Loucy (cell line): ENCODE data around the gene FOXJ2.

ENCODE experiments used
- H2AFZ ChIP-seq: fragments of 200-600 bp; sonication (generic); 2 replicates; pipeline ENCODE4 v1.6.0; 2016; ENCODE audit warnings: antibody characterized with exemption, mild to moderate bottlenecking, low read length, moderate library complexity
- H3F3A ChIP-seq: fragments of 200-600 bp; 2 replicates; pipeline ENCODE4 v1.6.0; 2016; ENCODE audit warnings: antibody characterized with exemption, low read depth, mild to moderate bottlenecking
- H3K27me3 ChIP-seq: fragments of 200-600 bp; sonication (generic); 2 replicates; pipeline ENCODE4 v1.6.1; 2014; ENCODE audit warnings: low read length, mild to moderate bottlenecking; ENCODE audit not compliant: insufficient read depth, poor library complexity, severe bottlenecking
- H3K36me3 ChIP-seq: fragments of 200-600 bp; sonication (generic); 2 replicates; pipeline ENCODE4 v1.6.1; 2016; ENCODE audit warnings: low read length; ENCODE audit not compliant: insufficient read depth
- H3K4me1 ChIP-seq: fragments of 200-600 bp; sonication (generic); 2 replicates; pipeline ENCODE4 v1.5.1; 2014; ENCODE audit warnings: low read length, mild to moderate bottlenecking; ENCODE audit not compliant: insufficient read depth, poor library complexity, severe bottlenecking
- H3K4me2 ChIP-seq: fragments of 200-600 bp; sonication (generic); 2 replicates; pipeline ENCODE4 v1.6.0; 2014; ENCODE audit warnings: antibody characterized with exemption, low read length, low read depth, mild to moderate bottlenecking; ENCODE audit not compliant: poor library complexity, severe bottlenecking
- H3K4me3 ChIP-seq: fragments of 200-600 bp; sonication (generic); 2 replicates; pipeline ENCODE4 v1.5.1; 2014; ENCODE audit warnings: low read length, mild to moderate bottlenecking, mixed read lengths; ENCODE audit not compliant: poor library complexity, severe bottlenecking
- H3K79me2 ChIP-seq: fragments of 200-600 bp; sonication (generic); 2 replicates; pipeline ENCODE4 v1.6.1; 2014; ENCODE audit warnings: low read length; ENCODE audit not compliant: insufficient read depth
- H3K9ac ChIP-seq: fragments of 200-600 bp; sonication (generic); 2 replicates; pipeline ENCODE4 v1.6.0; 2014; ENCODE audit warnings: mild to moderate bottlenecking, low read depth, low read length, moderate library complexity; ENCODE audit not compliant: poor library complexity, severe bottlenecking
- H3K9me2 ChIP-seq: fragments of 200-600 bp; sonication (generic); replicated peaks from 2 replicates; pipeline ENCODE4 v1.6.1; 2016; ENCODE audit warnings: low read depth, low read length, mixed read lengths
- H3K9me3 ChIP-seq: fragments of 200-600 bp; sonication (generic); 2 replicates; pipeline ENCODE4 v1.6.1; 2014; ENCODE audit warnings: mild to moderate bottlenecking, antibody characterized with exemption, low read length, low read depth; ENCODE audit not compliant: insufficient read depth
- H4K20me1 ChIP-seq: fragments of 200-600 bp; sonication (generic); 2 replicates; pipeline ENCODE4 v1.6.0; 2014; ENCODE audit warnings: antibody characterized with exemption, low read length, mild to moderate bottlenecking; ENCODE audit not compliant: insufficient read depth, poor library complexity, severe bottlenecking
- CTCF ChIP-seq: fragments of 200-600 bp; sonication (generic); conservative IDR thresholded peaks from 2 replicates; pipeline ENCODE4 v1.5.1; 2014; ENCODE audit warnings: mild to moderate bottlenecking, antibody characterized with exemption, low read length
- EZH2phosphoT487 ChIP-seq: fragments of 200-600 bp; IDR thresholded peaks from 2 replicates; pipeline ENCODE4 v1.6.1; 2018; ENCODE audit warnings: antibody characterized with exemption, mild to moderate bottlenecking, moderate library complexity, borderline replicate concordance

The FOXJ2 gene

GRCh38 chr12:8089716-8090115 lies 57.2 kb downstream of the FOXJ2 start:
- peak overlapping the region; percentile 80 for H3K4me2 ChIP-seq
- no peaks in the 10 kb centered on the region for H3K9me3 ChIP-seq
- H4K20me1 ChIP-seq = peaks cover 5% of the 10 kb centered on the region
- no peak overlapping the region for H3K9ac ChIP-seq
- H3K4me1 ChIP-seq = peaks cover 41% of the 10 kb centered on the region
- no peak overlapping the region for H2AFZ ChIP-seq
- TF ChIP-seq CTCF (no peak), EZH2phosphoT487 (no peak)
- peaks cover 54% of the 10 kb centered on the region; the same call in 1 of the 2 replicates for H3K36me3 ChIP-seq
- no peaks in the 10 kb centered on the region for H3F3A ChIP-seq
- no peak overlapping the region for H3K4me3 ChIP-seq
- H3K79me2 ChIP-seq = peaks cover 53% of the 10 kb centered on the region
- H3K27me3 ChIP-seq = no peaks in the 10 kb centered on the region
- H3K9me2 ChIP-seq = no peaks in the 10 kb centered on the region

DNA sequence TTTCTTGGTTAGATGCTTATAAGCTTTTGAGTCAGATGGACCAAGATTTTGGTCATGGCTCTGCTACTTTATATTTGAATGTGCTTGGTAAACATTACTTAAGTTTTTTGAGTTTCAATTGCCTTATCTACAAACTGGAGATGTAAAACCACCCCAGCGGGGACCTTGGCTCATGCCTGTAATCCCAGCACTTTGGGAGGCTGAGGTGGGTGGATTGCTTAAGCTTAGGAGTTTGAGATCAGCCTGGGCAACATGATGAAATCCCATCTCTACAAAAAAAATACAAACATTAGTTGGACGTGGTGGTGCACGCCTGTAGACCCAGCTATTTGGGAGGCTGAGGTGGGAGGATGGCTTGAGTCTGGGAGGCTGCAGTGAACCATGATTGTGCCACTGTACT lies 60.8 kb downstream of the FOXJ2 start:
- peaks cover 18% of the 10 kb centered on the region for H3K4me1 ChIP-seq
- H3K4me2 ChIP-seq = no peak overlapping the region
- no peak overlapping the region for H3K4me3 ChIP-seq
- peaks cover 4% of the 10 kb centered on the region for H4K20me1 ChIP-seq
- no peaks in the 10 kb centered on the region for H3K27me3 ChIP-seq
- no peaks in the 10 kb centered on the region for H3K9me3 ChIP-seq
- TF ChIP-seq EZH2phosphoT487 = no peak
- TF ChIP-seq CTCF = no peak
- no peaks in the 10 kb centered on the region for H3K9me2 ChIP-seq
- no peak overlapping the region for H3K9ac ChIP-seq
- H2AFZ ChIP-seq = no peak overlapping the region
- peaks cover 19% of the 10 kb centered on the region for H3K79me2 ChIP-seq
- peaks cover 80% of the 10 kb centered on the region; the same call in 1 of the 2 replicates for H3K36me3 ChIP-seq
- H3F3A ChIP-seq = no peaks in the 10 kb centered on the region

- Histone ChIP-seq H3F3A (no peaks in the 10 kb centered on the region), H3K4me2 (no peak overlapping the region), H4K20me1 (no peaks in the 10 kb centered on the region), H3K9me3 (no peaks in the 10 kb centered on the region), H3K36me3 (peaks cover 59% of the 10 kb centered on the region; the same call in 1 of the 2 replicates), H3K9ac (no peak overlapping the region), H2AFZ (no peak overlapping the region), H3K4me1 (no peaks in the 10 kb centered on the region), H3K79me2 (no peaks in the 10 kb centered on the region), H3K4me3 (no peak overlapping the region), H3K9me2 (no peaks in the 10 kb centered on the region), H3K27me3 (no peaks in the 10 kb centered on the region)
- TF ChIP-seq EZH2phosphoT487 (no peak), CTCF (no peak)
Measured at GRCh38 chr12:8096281-8096915, 63.9 kb downstream of the FOXJ2 start.
